BJ (cell line): Measurements from ENCODE around the gene SLC13A3. TPM values are rescaled to one million over a fixed set of nuclear protein-coding genes. Genes with fewer than 3 reads are reported as not detected.

ENCODE experiments used
- CTCF ChIA-PET: fragments of 350-600 bp; formaldehyde crosslinking; extraction: SDS; loops from one replicate; lab custom pipeline; 2021; ENCODE audit warnings: antibody characterized with exemption, inconsistent platforms; lab: Yijun Ruan, JAX
- POLR2A ChIA-PET: fragments of 300-600 bp; sonication (Branson Sonifier 250); formaldehyde crosslinking; extraction: SDS; loops from one replicate; lab custom pipeline; 2021; ENCODE audit warnings: antibody characterized with exemption; lab: Charles Lee
- DNase-seq: peaks from one replicate; pipeline ENCODE4 v3.0.0-alpha.2; 2011; ENCODE audit warnings: low read depth
- H3K27me3 ChIP-seq: 2 replicates; pipeline ENCODE4 v1.6.0; 2011; ENCODE audit warnings: low read length; ENCODE audit not compliant: control insufficient read depth, insufficient read depth
- H3K36me3 ChIP-seq: 2 replicates; pipeline ENCODE4 v1.5.1; 2011; ENCODE audit warnings: low read length; ENCODE audit not compliant: control insufficient read depth, insufficient read depth
- H3K4me3 ChIP-seq: 2 replicates; pipeline ENCODE4 v1.5.1; 2011; ENCODE audit warnings: low read depth, mild to moderate bottlenecking, control low read depth, low read length
- CTCF ChIP-seq: IDR thresholded peaks from 2 replicates; pipeline ENCODE4 v1.5.1; 2011; ENCODE audit warnings: low read depth, mild to moderate bottlenecking, control low read depth, inconsistent platforms, low read length, moderate library complexity; ENCODE audit not compliant: insufficient read depth
- polyA plus RNA-seq: library from polyadenylated mRNA; depleted of rRNA; stranded (reverse); fragments of >200 nt; gene quantifications from 2 replicates; pipeline ENCODE4 v1.2.3, GENCODE V29; 2011

SLC13A3 gene
- polyA plus RNA-seq, 1 experiment, result 3.5 TPM

- Histone ChIP-seq H3K27me3 (no peaks in the 10 kb centered on the region), H3K36me3 (no peaks in the 10 kb centered on the region), H3K4me3 (no peak overlapping the region)
- CTCF ChIA-PET, result interaction anchor here (0.9 to 1.2 kb wide), 2 partner anchors 11 to 70 kb away, joined by 3 read pairs; no protein-coding TSS in a partner anchor
- no peak for DNase-seq
- TF ChIP-seq CTCF, result no peak
- POLR2A ChIA-PET, result no interaction called here
Observed at GRCh38 chr20:46563860-46564221, 87.4 kb downstream of the SLC13A3 start.

DNA sequence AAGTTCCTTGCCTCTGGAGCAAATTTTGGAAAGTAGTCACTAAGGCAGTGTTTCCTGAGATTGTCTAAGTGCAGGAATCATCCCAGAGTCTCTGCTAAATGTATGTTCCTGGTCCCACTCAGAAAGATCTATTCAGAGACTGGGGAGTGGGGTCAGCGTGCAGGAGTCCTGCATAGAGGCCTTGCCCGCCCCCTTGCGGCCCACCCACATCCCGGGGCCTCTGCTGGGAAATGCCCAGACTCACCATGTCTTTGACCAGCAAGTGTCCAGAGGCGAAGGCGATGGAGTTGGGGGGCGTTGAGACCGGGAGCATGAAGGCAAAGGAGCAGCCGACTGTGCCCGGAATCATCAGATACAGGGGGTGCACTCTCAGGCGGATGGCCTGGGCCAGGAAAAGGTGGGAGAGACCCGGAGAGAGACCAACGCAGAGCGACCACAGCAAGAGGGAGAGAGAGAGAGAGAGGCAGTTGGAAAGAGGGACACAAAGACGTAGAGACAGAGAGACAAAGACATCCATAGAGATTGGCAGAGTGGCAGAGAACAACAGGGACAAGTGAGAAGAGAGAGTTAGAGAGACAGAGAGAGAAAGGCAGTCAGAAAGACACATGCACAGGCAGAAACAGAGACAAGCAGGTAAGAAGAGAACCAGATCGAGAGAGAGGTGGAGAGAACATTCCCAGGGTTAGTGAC lies 87.9 kb downstream of the SLC13A3 start:
- ChIA-PET POLR2A (interaction anchor here (0.6 kb wide), 1 partner anchor 76 kb away, joined by 4 read pairs; no protein-coding TSS in a partner anchor), CTCF (interaction anchor here (0.8 to 3.3 kb wide), 9 partner anchors 11 to 787 kb away, joined by 3 to 33 read pairs (median 4); partner anchors contain the start of genes OCSTAMP and TP53RK)
- H3K4me3 ChIP-seq, result no peak overlapping the region
- no peak for TF ChIP-seq CTCF
- H3K36me3 ChIP-seq, result no peaks in the 10 kb centered on the region
- DNase-seq, result no peak
- H3K27me3 ChIP-seq, result no peaks in the 10 kb centered on the region

GRCh38 chr20:46562373-46563169 lies 88.7 kb downstream of the SLC13A3 start:
- H3K27me3 ChIP-seq, result no peaks in the 10 kb centered on the region
- peak; percentile 92 for TF ChIP-seq CTCF
- H3K36me3 ChIP-seq, result no peaks in the 10 kb centered on the region
- CTCF ChIA-PET, result interaction anchor here (0.7 to 3.3 kb wide), 11 partner anchors 11 to 786 kb away, joined by 3 to 33 read pairs (median 3); partner anchors contain the start of genes OCSTAMP and TP53RK
- peak overlapping the region; percentile 22 for H3K4me3 ChIP-seq
- no peak for DNase-seq
- POLR2A ChIA-PET, result interaction anchor here (0.6 kb wide), 1 partner anchor 75 kb away, joined by 4 read pairs; no protein-coding TSS in a partner anchor

DNA sequence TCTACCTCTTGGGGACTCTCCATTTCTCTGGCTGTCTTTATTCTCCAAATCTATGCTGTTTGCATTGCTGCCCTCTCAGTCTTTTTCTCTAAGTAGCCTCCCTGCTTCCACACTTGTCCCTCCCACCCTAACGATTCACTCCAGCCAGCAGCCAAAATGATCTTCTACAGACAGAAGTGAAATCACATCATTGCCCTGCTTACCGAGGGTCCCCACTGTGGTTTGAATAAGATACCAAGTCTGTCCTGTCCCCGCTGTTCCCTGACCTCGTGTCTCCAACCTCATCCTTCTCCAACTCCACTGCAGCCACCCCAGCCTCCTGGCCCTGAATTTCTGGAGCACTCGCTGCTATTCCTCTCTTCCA lies 89.3 kb downstream of the SLC13A3 start:
- no peak overlapping the region for H3K4me3 ChIP-seq
- H3K27me3 ChIP-seq, result no peaks in the 10 kb centered on the region
- no peaks in the 10 kb centered on the region for H3K36me3 ChIP-seq
- DNase-seq, result no peak
- ChIA-PET POLR2A (no interaction called here), CTCF (interaction anchor here (0.7 to 3.3 kb wide), 6 partner anchors 11 to 72 kb away, joined by 3 to 33 read pairs (median 4); partner anchors contain the start of gene OCSTAMP)
- TF ChIP-seq CTCF, result no peak
